Activated T-cell treated with anti-CD3 and anti-CD28 coated beads, Interleukin-2, amount 50 U/mL, for 1 hour (primary cell): Measurements from ENCODE around the gene UNC119.
"Not testable (repeated sequence)": the region's sequence is repeated elsewhere in the genome, so short reads cannot be mapped to it uniquely, and the experiment has no call there.

ENCODE experiments used
- DNase-seq: peaks from one replicate; pipeline ENCODE4 v3.0.0-alpha.2; 2020

Gene UNC119

DNA sequence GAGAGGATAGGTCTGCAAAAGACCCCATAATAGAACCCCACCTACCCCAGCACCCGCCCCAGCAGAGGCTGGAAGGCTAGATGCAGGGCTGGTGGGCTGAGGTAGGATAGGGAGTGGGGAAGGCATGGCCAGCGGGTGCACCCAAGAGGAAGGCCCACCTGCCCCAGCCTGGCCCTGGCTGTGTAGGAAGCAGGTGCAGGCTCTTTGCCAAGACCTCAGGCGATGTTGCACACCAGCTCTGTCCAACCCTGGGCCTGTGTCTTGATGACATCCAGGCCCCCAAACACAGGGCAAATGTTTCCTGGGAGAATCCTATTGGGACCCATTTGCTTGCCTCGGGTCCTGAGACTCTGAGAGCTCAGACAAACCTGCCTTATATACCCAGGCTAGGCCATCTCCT is 12.2 kb downstream of the UNC119 start:
- DNase-seq: no peak

DNA sequence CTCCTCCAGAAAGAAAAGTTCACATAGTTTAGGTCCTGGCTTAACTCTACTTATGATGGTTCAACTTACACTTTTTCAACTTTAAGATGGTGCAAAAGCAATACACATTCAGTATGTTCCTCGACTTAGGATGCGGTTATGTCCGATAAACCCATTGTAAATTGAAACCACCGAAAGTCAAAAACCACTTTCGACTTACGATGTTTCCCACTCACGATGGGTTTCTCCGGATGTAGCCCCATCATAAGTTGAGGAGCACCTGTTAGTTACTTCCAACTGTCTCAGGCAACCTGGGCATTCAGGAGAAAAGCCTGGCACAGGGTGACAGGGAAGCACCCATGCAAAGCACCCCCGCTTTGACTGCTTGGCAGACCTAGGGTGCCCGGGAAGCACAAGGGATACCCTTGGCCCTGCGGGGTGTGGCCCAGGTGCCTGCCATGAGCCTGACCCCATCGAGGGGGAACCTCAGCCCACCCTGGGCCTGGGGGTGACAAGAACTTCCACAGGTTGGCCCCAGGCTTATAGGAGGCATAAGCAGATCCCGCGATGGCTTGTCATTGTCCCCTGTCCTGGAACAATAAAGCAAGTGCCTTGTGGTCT is 14.0 kb downstream of the UNC119 start:
- no peak for DNase-seq

DNA sequence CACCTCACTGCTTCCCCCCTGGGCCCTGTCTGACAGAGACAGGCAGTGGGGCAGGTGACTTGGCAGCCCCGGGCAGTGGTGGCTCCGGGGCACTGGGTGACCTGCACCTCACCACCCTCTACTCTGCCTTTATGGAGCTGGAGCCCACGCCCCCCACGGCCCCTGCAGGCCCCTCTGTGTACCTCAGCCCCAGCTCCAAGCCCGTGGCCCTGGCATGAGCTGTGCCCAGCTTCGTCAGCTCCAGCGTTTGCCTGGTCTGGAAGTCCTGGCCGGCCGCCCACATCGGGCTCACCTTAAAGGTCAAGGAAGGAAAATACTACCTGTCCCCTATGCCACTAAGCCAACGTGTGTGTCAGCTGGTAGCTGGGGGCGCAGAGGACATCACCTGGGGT is 15.2 kb downstream of the UNC119 start:
- no peak for DNase-seq

DNA sequence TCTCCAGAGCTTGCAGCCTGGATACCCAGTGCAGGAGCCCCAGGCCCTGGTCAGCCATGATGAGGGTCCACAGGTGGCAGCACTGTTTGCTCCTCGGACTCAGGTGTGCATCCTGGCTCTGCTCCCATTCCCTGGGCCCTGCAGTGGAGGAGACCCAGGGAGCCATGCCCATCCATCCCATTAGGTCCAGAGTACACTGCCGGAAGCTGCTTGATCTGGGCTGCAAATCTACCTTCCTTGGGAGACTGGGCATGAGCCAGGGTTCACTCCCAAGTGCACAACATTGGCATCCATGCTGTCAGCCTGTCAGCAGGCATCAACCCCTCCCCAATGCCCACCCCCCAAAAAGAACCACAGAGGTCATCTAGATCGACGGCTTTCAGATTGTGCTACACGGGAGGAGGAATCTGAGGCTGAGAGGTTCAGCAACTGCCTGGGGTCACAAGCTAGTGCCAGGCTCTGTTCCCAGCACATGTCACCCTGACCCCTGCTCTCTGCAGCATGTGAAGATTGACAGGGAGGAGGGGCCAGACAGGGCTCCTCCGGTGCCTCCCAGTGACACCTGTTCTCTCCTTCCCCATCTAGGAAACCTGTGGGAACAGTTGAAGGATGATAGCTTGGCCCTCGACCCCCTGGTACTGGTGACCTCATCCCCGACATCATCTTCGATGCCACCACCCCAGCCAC is 15.7 kb downstream of the UNC119 start:
- no peak for DNase-seq

DNA sequence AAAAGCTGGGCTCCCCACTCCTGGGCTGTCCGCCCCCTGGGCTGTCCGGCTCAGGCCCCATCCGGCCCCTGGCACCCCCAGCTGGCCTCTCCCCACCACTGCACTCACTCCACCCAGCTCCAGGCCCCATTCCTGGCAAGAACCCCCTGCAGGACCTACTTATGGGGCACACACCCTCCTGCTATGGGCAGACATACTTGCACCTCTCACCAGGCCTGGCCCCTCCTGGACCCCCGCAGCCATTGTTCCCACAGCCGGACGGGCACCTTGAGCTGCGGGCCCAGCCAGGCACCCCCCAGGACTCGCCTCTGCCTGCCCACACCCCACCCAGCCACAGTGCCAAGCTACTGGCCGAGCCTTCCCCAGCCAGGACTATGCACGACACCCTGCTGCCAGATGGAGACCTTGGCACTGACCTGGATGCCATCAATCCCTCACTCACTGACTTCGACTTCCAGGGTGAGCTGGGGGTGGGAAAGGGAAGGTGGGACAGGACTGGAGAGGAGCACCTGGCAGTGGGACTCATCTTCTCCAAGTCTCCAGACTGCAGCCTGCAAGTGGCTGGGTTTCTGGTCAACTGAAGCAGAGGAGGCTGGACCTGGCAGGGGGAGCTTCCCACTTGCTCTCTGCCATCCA is 17.6 kb downstream of the UNC119 start:
- no peak for DNase-seq

DNA sequence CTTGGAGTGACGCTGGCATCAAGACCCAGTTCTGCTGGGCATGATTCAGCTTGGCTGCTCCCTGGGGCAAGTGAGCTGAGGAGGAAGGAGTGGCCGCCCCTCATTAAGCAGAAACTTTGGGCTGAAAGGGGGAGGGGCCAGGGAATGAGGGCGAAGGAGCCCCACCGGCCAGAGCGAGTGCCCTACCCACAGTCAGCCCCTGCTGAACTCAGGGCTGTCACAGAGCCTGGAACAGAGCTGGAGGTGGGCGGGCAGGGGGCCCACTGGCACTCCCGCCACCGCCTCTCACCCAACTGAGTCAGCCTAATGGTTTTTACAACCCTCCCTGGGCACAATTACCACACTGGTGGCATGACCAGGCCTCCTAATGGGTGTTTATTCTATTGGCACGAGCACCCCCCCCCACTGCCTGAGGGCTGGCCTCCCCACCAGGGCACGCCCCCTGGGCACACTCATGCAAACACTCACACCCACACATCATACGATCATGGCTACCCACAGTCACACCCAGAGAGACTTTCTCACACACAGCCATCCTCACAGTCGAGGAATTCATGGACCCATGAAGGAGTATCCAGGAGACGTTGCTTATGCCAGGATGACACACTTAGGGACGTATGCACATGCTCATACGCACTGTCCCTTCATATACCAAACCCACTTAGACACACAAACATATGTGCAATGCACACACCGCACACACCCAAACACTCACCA is 19.2 kb downstream of the UNC119 start:
- no peak for DNase-seq

DNA sequence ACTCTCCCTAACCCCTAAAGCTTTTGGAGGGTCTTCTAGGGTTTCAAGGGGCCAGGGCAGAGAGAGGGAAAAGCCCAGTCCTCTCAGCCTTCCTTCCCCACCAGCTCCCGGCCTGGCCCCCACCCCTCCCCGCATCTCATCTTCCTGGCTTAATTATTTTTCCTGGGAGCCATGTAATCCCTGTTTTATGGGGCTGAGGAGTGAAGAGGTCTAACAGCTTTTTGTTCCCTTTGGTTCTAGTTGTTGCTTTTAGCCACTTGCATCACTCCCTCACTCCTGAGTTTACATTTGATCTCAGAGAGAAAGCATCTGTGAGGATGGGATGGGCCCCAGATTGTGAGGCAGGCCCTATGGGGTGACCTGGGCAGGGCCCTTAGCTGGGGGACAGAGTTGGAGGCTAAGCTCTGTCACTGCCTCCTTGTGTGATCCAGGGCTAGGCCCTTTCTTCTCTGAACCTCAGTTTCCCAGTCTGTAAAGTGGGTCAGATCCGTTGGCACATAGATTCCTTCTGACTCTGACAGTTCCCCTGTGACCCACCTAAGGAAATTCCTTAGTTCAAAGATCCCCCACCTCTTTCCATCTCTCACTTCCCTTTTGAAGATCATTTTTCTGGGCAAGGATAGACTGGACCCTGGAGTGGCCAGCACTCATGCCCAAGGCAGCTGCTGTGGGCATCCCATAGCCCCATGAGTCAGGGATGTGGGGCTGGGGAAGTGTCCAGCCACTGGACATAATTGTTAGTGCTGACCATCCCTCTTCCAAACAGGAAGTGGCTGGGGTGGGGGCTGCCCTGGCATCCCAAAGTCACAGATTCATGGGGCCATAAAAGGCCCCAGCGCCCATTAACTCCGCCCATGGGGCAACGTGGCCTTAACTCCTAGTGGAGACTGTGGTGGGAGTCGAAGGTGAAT is 20.1 kb downstream of the UNC119 start:
- no peak for DNase-seq

DNA sequence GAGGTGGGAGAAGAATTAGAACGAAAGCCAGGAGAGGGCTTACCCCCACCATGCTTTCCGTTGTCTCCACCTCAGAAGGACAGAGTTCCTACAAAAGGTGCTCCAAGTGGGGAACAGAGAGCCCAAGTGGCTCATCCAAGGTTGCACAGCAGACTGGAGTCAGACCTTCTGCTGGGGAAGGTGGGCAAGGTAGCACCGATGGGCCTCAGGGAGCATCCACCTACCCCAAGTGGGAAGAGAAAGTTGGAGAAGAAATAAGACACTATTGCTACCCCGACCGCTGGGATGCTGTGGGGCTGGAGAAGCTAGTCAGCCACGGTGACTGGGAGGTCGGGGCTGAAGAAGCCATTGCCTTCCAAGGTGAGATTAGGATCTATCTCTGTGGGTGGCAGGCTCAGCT is 21.5 kb downstream of the UNC119 start:
- no peak for DNase-seq

DNA sequence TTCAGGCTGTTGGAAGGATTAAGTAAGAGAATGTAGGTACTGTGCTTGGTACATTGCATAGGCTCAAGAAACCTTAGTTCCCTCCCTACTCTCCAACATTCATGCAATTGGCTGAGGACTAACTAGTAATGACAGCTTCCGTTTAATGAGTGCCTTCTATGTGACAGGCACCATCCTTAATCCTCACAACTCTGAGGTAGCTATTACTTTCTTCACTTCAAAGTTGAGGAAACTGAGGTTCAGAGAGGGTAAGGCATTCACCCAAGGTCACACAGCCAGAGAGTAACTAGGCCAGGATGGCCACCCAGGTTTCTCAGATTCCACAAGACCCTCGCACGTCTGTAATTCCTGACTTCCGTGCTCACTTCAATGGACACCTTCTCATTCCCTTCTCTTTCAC is 22.2 kb downstream of the UNC119 start:
- no peak for DNase-seq

DNA sequence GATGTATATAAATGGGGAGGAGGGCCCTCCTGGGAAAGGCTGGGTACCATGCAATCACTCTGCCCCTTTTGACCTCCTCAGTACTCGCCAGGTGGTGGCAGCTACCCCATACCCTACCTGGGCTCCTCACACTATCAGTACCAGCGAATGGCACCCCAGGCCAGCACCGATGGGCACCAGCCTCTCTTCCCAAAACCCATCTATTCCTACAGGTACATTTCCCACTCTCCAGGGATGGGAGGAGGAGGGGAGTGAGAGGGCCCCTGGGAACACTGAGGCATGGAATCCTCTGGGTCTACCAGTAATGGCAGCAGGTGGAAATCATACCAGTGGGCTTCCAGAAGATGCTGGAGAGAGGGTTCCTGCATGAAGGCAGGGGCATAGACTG is 23.4 kb downstream of the UNC119 start:
- no peak for DNase-seq

DNA sequence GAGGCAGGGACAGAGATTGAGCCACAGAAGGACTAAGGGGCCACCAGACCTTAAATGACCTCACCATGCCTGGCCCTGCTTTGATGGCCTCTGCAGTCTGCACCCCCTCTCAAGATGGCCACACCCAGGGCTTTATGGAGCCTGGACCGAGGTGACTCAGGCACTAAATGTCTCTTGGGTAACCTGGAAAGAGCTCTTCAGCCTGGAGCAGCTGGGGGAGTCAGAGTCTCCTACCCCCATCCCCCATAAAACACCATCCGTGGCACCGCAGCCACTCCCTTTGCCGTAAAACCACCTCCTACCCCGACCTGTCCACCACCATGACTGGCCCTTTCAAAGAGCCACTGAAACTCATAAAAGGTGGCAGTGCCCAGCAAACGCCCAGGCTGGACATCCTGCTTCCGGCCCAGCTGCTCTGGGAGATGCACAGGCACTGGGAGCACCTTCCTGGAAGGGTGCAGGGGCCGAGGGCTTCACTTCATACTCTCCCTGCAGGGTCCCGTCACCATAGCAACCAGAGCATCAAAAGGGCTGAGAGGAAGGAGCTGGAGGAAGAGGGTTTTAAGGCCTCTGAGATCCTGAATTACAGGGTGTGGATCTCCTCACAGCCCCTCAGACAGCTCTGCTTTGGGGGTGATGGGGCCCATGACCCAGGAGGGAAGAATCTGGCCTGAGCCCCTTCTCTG is 24.0 kb downstream of the UNC119 start:
- no peak for DNase-seq

DNA sequence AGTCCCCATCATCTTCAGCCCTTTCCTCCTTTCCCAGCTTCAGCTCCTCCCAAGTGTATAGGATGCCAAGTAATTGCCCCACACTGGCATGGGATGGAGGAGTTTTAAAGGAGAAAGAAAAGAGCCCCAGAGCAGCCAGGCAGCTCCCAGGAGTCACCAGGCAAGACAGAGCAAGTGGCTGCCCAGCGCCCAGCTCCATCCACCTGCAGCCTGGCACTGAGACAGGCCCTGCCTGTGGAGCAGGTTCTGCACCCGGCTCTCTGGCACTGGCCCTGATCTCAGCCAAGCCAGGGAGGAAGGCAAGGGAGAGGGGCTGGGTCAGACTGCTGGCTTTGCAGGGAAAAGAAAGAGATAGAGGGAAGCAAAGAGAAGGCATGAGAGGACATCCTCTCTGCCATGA is 24.6 kb downstream of the UNC119 start:
- DNase-seq: no peak

DNA sequence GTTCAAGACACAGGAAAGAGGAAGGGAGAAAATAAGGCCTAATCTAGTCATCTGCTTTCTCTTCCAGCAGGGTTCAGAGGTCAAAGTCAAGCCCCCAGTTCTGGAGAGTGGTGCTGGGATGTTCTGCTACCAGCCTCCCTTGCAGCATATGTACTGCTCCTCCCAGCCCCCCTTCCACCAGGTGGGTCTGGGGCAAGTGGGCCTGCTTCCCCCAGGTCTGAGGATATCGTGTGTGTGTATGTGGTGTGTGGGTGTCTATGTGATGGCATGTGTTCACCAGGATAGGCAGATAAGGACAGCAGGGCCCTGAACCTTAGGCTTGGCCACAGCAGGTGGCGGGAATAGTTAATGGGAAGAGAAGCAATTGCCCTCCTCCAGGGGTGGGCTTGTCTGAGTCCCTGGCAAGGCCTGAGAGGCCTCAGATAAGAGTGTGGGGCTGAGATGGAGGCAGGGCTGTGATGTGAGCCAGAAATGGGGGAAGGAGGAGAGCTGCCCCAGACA is 25.2 kb downstream of the UNC119 start:
- no peak for DNase-seq

DNA sequence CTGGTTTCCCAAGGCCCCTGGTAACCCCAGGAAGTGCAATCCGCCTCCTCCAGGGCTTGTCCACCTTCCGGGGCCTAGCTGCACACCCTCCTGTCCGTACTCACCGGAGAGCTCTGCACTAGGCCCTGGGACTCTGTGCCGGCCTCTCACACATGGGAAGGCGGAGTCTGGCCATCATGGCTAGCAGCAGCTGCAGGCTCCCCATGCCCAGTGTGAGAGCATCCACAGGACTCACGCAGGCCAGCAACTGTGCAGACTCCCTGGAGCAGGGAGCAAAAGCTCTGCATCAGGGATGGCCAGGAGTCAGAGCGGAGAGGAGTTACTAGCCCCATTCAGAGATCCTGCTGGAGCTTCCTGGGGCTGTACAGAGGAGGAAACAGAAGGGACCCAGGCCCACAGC is 26.0 kb downstream of the UNC119 start:
- DNase-seq: no peak

DNA sequence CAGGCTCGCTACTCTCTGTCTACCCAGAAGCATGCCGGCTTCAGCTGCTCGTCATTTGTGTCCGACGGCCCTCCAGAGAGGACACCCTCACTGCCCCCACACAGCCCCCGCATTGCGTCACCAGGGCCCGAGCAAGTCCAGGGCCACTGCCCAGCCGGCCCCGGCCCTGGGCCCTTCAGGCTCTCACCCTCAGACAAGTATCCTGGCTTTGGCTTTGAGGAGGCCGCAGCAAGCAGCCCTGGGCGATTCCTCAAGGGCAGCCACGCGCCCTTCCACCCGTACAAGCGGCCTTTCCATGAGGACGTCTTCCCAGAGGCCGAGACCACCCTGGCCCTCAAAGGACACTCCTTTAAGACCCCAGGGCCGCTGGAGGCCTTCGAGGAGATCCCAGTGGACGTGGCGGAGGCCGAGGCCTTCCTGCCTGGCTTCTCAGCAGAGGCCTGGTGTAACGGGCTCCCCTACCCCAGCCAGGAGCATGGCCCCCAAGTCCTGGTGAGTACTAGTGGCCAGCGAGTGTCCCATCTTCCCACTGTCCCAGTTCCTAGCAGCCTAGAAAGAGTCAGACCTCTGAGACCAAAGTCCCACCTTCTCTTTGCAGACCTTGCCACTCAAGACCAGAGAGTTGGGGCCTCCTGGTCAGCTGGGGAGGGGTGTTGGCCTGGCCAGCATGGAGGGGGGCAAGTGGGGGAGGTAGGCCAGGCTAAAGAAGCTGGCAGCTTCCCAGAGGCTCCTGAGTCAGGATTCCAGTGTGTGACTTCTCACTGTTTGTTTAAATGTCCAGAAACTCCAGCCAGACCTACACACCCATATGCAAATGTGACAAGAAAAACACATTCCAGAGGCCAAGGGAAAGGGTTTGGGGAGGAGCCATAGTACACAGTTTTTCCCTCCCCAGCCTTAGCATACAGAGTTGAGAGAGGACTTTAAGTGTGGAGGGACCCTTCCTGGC is 27.7 kb downstream of the UNC119 start:
- no peak for DNase-seq

DNA sequence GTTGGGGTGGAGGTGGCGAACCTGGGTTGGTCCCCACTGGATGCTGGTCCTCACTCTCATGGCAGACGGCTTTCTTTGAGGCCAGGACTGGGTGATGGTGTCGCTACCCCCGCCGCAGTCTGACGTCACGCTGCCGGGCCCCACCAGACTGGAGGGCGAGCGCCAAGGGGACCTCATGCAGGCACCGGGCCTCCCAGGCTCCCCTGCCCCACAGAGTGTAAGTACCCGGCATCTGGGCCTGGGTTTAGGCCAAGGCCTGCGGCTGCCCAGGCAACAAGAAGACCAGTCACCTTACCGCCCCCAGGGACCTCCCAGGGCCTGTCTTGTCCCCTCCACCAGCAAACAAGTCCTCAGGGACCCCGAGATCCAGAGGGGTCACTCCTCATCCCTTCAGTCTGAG is 28.5 kb downstream of the UNC119 start:
- no peak for DNase-seq

DNA sequence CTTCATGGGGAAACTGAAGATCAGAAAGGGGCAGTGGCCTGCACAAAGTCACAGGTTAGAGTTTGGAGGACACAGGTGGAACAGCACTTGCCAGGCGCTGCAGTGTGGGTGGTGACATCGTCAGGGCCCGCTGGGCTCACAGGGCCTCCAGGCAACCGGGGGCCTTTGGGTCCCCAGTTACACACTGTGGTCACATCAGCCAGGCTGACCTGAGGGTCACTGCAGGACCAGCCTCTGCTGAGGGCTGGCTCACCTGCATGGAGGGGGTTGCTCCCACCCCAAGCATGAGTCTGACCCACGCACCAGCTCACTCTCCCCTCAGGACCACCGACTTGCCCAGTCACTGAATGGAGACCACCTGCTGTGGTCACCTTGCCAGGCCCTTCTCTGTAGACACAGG is 29.2 kb downstream of the UNC119 start:
- no peak for DNase-seq

DNA sequence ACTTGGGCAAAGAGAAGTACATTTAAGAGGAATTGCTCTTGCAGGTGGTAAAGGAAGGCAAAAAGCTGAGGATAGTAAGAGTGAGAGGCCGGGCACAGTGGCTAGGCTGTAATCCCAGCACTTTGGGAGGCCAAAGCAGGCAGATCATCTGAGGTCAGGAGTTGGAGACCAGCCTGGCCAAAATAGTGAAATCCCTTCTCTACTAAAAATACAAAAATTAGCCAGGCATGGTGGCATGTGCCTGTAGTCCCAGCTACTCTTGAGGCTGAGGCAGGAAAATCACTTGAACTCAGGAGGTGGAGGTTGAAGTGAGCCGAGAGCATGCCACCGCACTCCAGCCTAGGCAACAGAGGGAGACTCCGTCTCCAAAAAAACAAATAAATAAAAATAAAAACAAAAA is 30.1 kb downstream of the UNC119 start:
- DNase-seq: not testable (repeated sequence)

DNA sequence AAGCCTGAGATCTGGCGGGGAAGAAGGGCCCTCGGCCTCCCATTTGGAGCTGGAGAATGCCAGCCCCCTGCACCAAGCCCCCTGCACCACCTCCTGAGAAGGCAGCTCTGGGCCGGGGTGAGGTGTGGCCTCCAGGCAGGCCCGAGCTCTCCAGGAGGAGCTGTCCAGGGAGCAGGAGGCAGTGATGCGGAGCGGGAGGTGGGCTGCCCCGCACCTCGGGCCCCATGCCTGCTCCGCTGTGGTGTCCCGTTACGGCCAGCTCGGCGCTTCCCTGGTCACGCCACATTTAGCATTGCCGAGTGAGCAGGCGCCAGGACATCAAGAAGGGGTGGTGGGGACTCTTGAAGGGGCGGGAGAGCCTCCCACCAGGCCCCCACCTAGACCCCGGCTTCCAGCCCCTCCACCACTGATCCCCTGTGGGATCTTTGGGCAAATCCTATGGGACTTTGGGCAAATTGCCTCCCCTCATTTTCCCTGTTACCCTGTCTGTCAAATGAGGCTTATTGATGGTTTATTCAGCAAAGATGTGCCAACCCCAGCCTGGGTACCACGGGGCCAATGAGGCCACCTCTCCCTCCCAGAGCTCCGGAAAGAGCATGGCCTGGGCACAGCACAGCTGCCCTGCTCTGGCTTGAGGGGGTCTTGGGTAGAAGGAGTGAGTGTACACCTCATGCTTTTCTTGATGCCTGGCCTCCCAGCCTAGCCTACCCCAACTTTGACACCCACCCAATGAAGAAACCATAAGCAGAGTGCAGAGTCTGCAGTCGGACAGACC is 30.9 kb downstream of the UNC119 start:
- no peak for DNase-seq

DNA sequence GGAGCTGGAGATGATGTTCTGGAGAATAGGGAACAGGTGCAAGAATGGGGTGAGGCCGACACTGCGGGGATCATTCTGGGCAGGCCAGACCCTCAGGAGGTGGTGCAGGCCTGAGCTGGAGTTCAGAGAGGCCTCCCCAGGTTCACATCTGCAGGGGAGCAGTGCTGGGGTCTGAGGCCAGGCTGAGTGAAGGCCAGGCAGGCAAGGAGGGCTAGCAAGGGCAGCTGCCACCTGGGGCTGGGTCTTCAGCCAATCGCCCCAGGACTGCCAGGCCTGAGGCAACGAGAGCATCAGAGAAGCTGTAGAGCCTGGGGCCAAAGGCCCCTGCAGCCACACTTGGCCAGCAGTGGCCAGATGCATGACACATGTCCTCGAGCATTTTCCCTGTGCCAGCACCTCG is 31.7 kb downstream of the UNC119 start:
- no peak for DNase-seq
